K562 (cell line): Measurements from ENCODE around the gene NQO2. TPM values are rescaled to one million over a fixed set of nuclear protein-coding genes. Genes with fewer than 3 reads are reported as not detected.

Experiments used
- BRCA1 ChIP-seq, 2 experiments: fragments of 450-650 bp in 1 of 2; sonication (generic) in 1 of 2; formaldehyde crosslinking in 1 of 2; IDR thresholded peaks; 2 replicates each; pipeline versions ENCODE4 v1.5.0 to v1.6.1; 2017 to 2020; ENCODE audit warnings: mild to moderate bottlenecking in 1 of 2, missing genetic modification reagents in 1 of 2
- CAMTA2 ChIP-seq: fragments of 250-450 bp; sonication (Bioruptor Pico); conservative IDR thresholded peaks from 2 replicates; pipeline ENCODE4 v1.5.1; 2022
- HMG20B ChIP-seq: fragments of 250-450 bp; sonication (Bioruptor Pico); IDR thresholded peaks from 2 replicates; pipeline ENCODE4 v1.5.0; 2021; ENCODE audit warnings: mild to moderate bottlenecking
- KHSRP ChIP-seq: fragments of 450-650 bp; IDR thresholded peaks from 2 replicates; pipeline ENCODE4 v1.6.1; 2017
- LCOR ChIP-seq: sonication (generic); formaldehyde crosslinking; IDR thresholded peaks from 2 replicates; pipeline ENCODE4 v1.8.0; 2022; ENCODE audit warnings: mild to moderate bottlenecking, missing genetic modification reagents
- MGA ChIP-seq: fragments of 450-650 bp; IDR thresholded peaks from 2 replicates; pipeline ENCODE4 v1.6.1; 2016; ENCODE audit warnings: mild to moderate bottlenecking, moderate library complexity
- NCOA2 ChIP-seq, 2 experiments: fragments of 450-650 bp; IDR thresholded peaks; 2 replicates each; pipeline ENCODE4 v1.6.1; 2018; ENCODE audit warnings: mild to moderate bottlenecking in 2 of 2, moderate library complexity in 1 of 2; ENCODE audit not compliant: partially characterized antibody in 2 of 2
- NR2F6 ChIP-seq: fragments of 450-650 bp; formaldehyde crosslinking; IDR thresholded peaks from 2 replicates; pipeline ENCODE4 v1.4.0; 2020; ENCODE audit warnings: mild to moderate bottlenecking
- TFAP4 ChIP-seq: sonication (generic); formaldehyde crosslinking; IDR thresholded peaks from 2 replicates; pipeline ENCODE4 v1.8.0; 2022; ENCODE audit warnings: missing genetic modification reagents, mild to moderate bottlenecking, moderate library complexity, borderline replicate concordance
- XRCC5 ChIP-seq: fragments of 200-400 bp; formaldehyde crosslinking; IDR thresholded peaks from 2 replicates; pipeline ENCODE4 v1.6.1; 2017; ENCODE audit warnings: low read depth, mild to moderate bottlenecking, low read length
- ZBTB1 ChIP-seq: sonication (generic); formaldehyde crosslinking; IDR thresholded peaks from 2 replicates; pipeline ENCODE4 v1.8.1; 2023; ENCODE audit warnings: missing genetic modification reagents, low read depth, mild to moderate bottlenecking, borderline replicate concordance
- ZC3H8 ChIP-seq: fragments of 450-650 bp; IDR thresholded peaks from 2 replicates; pipeline ENCODE4 v1.6.1; 2017
- ZNF124 ChIP-seq: sonication (generic); formaldehyde crosslinking; IDR thresholded peaks from 2 replicates; pipeline ENCODE4 v1.8.1; 2022; ENCODE audit warnings: missing genetic modification reagents
- ZNF384 ChIP-seq: IDR thresholded peaks from 2 replicates; pipeline ENCODE4 v1.6.1; 2012; ENCODE audit warnings: low read depth, low read length, improper control_type of control experiment
- ZNF75A ChIP-seq: fragments of 450-650 bp; formaldehyde crosslinking; IDR thresholded peaks from 2 replicates; pipeline ENCODE4 v1.4.0; 2020; ENCODE audit warnings: mild to moderate bottlenecking
- polyA plus RNA-seq, 8 experiments: library from polyadenylated mRNA; depleted of rRNA in 4 of 8; stranded (reverse) in 5 of 8; unstranded in 3 of 8; fragments of >200 nt; fragmentation: Nextera tagmentation in 2 of 8; fragmentation: Illumina TruSeq in 1 of 8; extraction: Ambion mirVana in 2 of 8; extraction: Trizol in 1 of 8; gene quantifications; 2 replicates each; pipeline versions ENCODE4 v1.2.1 to v1.2.3, GENCODE V29; 2011 to 2014; ENCODE audit warnings: inconsistent platforms in 1 of 8, missing spikeins in 1 of 8
- total RNA-seq, 7 experiments: library from RNA; depleted of rRNA in 6 of 7; stranded (reverse); fragments of >200 nt in 6 of 7; fragmentation: Illumina TruSeq in 2 of 7; extraction: Trizol in 2 of 7; gene quantifications; 2 replicates each; pipeline versions ENCODE4 v1.2.1 to v1.2.3, GENCODE V29; 2011 to 2021; ENCODE audit warnings: low replicate concordance in 1 of 7

NQO2 gene
- total and polyA plus RNA-seq, 9 of the 15 experiments (the other 6 are each of a cell fraction or from before 2014, with no cell fraction given), result 54.6 to 214 (median 116) TPM

- TF ChIP-seq BRCA1 (IDR thresholded peaks at IDR 0.05) (no peak), BRCA1 (CRISPR knock-in tag; IDR thresholded peaks at IDR 0.05) (0 out of 2 replicates have a peak, but pooled peaks have one; percentile 57), KHSRP (no peak), TFAP4 (CRISPR knock-in tag) (peak; percentile 94), CAMTA2 (CRISPR knock-in tag) (0 out of 2 replicates have a peak, but pooled peaks have one; percentile 13), LCOR (CRISPR knock-in tag) (no peak; the same call in none of the 2 replicates), ZC3H8 (no peak), NCOA2 (IDR thresholded peaks at IDR 0.05; ENCODE audit: partially characterized antibody in 2 of 2) (no peak), NR2F6 (no peak), ZBTB1 (CRISPR knock-in tag) (peak; percentile 75; the same call in 1 of the 2 replicates), XRCC5 (peak; percentile 50), ZNF124 (CRISPR knock-in tag) (no peak), MGA (peak; percentile 91), ZNF384 (peak; percentile 57), ZNF75A (CRISPR knock-in tag) (no peak), HMG20B (CRISPR knock-in tag) (no peak)
Measured at GRCh38 chr6:2988426-2989331, 11.0 kb upstream of the NQO2 start (continued).
